Upper lobe of right lung (tissue), 1 donor: ENCODE results near the gene METTL22. TPM values are rescaled to one million over a fixed set of nuclear protein-coding genes. Genes with fewer than 3 reads are reported as not detected.

Experiments used
- ATAC-seq: fragments of 200-7000 bp; cut with Tn5 transposase; one replicate; pipeline ENCODE4 v1.9.1; 2020; ENCODE audit warnings: mild to moderate bottlenecking, moderate library complexity
- DNase-seq: peaks from one replicate; pipeline ENCODE4 v3.0.0-alpha.2; 2020
- H3K27ac ChIP-seq: fragments of 200-600 bp; one replicate; pipeline ENCODE4 v1.8.0; 2022
- H3K27me3 ChIP-seq: fragments of 200-600 bp; one replicate; pipeline ENCODE4 v1.8.0; 2022; ENCODE audit warnings: mild to moderate bottlenecking
- H3K36me3 ChIP-seq: fragments of 200-600 bp; one replicate; pipeline ENCODE4 v1.8.0; 2022
- H3K4me1 ChIP-seq: fragments of 200-600 bp; one replicate; pipeline ENCODE4 v1.8.0; 2022
- H3K4me3 ChIP-seq: fragments of 200-600 bp; one replicate; pipeline ENCODE4 v1.8.0; 2022; ENCODE audit warnings: mild to moderate bottlenecking
- H3K9me3 ChIP-seq: fragments of 200-600 bp; one replicate; pipeline ENCODE4 v1.8.0; 2022
- intact Hi-C: fragments of 100-400 bp; cut with DNase I; formaldehyde crosslinking; loops from one replicate; pipeline ENCODE4 v1.11.0; 2022
- total RNA-seq: library from RNA; stranded (reverse); fragmentation: NEBNext Ultra II Directional; extraction: Animal tissue kit (Norgen Biotek cat#: 25700); gene quantifications from one replicate; pipeline ENCODE4 v1.2.1, GENCODE V29; 2021
- TF ChIP-seq, protein P1 (sequence below): fragments of 200-600 bp; IDR thresholded peaks from one replicate; pipeline ENCODE4 v1.8.0; 2022; ENCODE audit warnings: antibody characterized with exemption
- donor health status: DM: no; HTN: yes; CAD: no; lungs with severe emphysema.

The METTL22 gene
- total RNA-seq, 1 donor from 2014 or later, result 38.6 TPM

DNA sequence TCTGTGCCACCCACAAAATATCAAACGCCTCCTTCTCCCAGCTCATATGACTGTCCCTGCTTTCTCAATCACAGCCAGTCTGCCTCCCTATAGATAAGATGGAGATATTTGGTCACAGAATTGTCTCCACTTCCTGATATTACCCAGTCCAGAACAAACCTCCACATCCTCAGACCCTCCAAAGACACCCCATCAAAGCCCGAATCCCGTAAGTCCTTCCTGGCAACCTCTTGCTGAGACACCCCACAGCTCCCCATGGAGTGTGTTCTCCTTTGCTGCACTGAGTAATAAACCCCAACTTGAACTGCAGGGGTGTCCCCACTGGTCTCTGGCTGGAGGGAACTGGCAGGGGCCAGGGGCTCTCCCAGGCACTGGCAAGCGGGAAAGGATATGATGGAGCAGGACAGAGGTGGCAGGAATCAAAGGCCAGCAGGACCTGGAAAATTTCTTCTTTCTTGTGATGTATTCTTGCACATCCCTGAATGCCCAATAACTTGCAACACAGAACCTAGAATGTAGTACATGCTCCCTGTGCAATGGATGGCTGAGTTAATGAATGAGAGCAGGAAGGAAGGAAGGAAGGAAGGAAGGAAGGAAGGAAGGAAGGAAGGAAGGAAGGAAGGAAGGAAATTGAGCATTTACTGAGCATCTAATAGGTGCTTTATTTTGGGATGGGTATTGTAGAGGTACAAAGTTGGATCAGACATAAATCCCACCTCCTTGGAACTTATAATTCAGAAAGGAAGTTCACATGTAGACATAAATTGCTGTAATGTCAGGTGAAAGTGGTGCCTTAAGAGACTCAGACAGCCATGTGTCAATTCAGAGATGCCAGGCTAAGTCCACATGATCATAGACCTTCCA, 45.1 kb upstream of the METTL22 start:
- H3K36me3 ChIP-seq, result no peaks in the 10 kb centered on the region
- no peak overlapping the region for H3K4me3 ChIP-seq
- intact Hi-C loops, result no loop called here
- H3K9me3 ChIP-seq, result no peaks in the 10 kb centered on the region
- DNase-seq (no peak), ATAC-seq (no peak)
- no peaks in the 10 kb centered on the region for H3K4me1 ChIP-seq
- TF ChIP-seq, protein P1, sequence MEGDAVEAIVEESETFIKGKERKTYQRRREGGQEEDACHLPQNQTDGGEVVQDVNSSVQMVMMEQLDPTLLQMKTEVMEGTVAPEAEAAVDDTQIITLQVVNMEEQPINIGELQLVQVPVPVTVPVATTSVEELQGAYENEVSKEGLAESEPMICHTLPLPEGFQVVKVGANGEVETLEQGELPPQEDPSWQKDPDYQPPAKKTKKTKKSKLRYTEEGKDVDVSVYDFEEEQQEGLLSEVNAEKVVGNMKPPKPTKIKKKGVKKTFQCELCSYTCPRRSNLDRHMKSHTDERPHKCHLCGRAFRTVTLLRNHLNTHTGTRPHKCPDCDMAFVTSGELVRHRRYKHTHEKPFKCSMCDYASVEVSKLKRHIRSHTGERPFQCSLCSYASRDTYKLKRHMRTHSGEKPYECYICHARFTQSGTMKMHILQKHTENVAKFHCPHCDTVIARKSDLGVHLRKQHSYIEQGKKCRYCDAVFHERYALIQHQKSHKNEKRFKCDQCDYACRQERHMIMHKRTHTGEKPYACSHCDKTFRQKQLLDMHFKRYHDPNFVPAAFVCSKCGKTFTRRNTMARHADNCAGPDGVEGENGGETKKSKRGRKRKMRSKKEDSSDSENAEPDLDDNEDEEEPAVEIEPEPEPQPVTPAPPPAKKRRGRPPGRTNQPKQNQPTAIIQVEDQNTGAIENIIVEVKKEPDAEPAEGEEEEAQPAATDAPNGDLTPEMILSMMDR, result no peak
- peaks cover 5% of the 10 kb centered on the region for H3K27me3 ChIP-seq
- H3K27ac ChIP-seq, result no peak overlapping the region

DNA sequence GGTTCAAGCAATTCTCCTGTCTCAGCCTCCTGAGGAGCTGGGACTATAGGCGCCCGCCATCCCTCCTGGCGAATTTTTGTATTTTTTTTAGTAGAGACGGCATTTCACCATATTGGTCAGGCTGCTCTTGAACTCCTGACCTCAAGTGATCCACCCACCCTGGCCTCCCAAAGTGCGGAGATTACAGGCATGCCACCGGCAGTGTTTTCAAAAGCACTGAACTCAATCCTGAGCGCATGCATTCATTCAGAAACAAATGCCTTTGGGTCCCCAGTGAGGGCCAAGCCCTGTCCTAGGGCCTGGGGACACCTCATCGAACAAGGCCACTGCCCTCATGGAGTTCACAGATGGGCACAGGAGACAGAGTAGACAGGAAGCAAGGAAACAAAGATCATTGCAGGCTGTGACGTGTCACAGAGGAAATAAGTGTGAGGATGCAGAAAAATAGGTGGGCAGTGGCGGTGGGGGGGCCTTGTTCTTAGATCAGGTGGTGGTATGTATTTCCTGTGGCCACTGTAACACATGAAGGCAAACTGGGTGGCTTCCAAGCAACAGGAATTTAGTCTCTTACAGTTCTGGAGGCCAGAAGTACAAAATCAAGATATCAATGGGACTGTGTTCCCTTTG, 43.7 kb upstream of the METTL22 start:
- no peak for ATAC-seq
- TF ChIP-seq, protein P1, result no peak
- H3K9me3 ChIP-seq, result no peaks in the 10 kb centered on the region
- no peak for DNase-seq
- intact Hi-C loops, result no loop called here
- H3K4me3 ChIP-seq, result no peak overlapping the region
- H3K36me3 ChIP-seq, result no peaks in the 10 kb centered on the region
- no peak overlapping the region for H3K27ac ChIP-seq
- H3K4me1 ChIP-seq, result no peaks in the 10 kb centered on the region
- H3K27me3 ChIP-seq, result peaks cover 5% of the 10 kb centered on the region

DNA sequence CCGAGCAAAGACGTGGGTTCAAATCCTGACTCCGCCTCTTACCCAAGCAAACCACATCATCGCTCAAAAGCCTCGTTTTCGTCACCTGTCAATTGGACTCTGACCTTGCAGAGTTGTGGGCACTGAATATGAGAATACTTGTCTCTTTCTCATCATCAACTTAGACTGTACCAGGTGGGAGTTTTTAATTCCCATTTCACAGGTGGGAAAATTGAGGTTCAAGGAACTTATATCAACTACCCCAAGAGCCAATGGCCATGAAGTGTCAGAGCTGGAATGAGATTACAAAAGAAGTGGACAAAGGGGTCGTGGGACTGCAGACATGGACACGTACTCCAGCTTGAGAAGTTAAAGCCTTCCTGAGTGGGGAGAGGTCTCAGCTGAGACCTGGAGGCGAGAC, 41.9 kb upstream of the METTL22 start:
- ATAC-seq (no peak), DNase-seq (no peak)
- intact Hi-C loops, result no loop called here
- Histone ChIP-seq H3K4me3 (no peak overlapping the region), H3K36me3 (no peaks in the 10 kb centered on the region), H3K27ac (no peak overlapping the region), H3K9me3 (no peaks in the 10 kb centered on the region), H3K27me3 (peaks cover 4% of the 10 kb centered on the region), H3K4me1 (no peaks in the 10 kb centered on the region)
- TF ChIP-seq, protein P1, result no peak

DNA sequence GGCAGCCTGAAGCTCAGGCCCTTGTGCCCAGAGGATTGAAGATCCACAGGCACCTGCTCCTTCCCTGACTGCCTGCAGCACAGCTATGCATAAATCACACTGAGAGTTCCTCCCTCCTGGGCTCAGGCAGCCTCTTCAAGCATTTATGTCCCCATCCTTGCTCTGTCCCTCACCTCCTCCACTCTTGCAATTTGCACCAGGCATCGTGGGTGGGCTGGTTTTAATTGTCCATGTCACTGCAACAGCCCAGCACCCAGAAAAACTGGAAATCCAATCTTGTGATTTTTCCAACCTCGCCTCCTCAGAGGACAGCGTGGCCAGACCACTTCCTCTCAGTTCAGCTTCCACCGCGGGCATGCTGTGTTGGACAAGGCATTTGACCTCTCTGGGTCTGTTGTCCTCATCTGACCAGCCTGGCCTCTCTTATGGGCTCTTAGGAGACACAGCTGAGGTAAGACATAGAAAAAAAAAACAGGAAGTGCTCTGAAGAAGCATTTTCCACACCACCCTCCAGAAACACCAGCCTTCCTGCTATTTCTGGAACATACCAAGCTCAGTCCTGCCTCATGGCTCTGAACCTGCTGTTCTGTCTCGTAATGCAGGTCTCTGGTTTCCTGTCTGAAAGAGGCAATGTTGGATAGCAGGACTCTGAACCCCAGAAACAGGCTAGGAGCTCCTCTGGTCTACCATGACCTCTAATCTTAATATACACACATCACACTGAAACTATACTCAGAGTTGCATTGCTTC, 39.5 kb upstream of the METTL22 start:
- intact Hi-C loops, result no loop called here
- Histone ChIP-seq H3K36me3 (no peaks in the 10 kb centered on the region), H3K9me3 (no peaks in the 10 kb centered on the region), H3K27ac (peak overlapping the region; percentile 8), H3K27me3 (no peaks in the 10 kb centered on the region), H3K4me1 (no peaks in the 10 kb centered on the region), H3K4me3 (no peak overlapping the region)
- DNase-seq (peak; percentile 82), ATAC-seq (peak; percentile 96)
- TF ChIP-seq, protein P1, result no peak

DNA sequence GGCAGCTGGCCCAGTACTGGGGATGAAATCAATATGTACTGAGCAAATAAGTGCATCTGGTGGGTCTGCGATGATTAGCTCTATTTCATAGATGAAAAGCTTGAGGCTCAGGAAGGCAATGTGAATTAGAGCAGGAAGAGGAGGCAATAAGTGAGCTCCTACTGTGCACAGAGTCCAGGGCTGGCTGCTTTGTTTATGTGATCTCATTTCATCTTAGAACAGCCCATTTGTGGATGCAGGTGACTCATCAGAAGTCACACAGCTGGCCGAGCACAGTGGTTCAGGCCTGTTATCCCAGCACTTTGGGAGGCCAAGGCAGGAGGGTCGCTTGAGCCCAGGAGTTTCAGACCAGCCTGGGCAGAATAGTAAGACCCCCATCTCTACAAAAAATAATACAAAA, 38.3 kb upstream of the METTL22 start:
- H3K9me3 ChIP-seq, result no peaks in the 10 kb centered on the region
- no peak overlapping the region for H3K4me3 ChIP-seq
- intact Hi-C loops, result no loop called here
- DNase-seq, result no peak
- TF ChIP-seq, protein P1, result no peak
- H3K36me3 ChIP-seq, result no peaks in the 10 kb centered on the region
- no peak for ATAC-seq
- H3K27ac ChIP-seq, result no peak overlapping the region
- no peaks in the 10 kb centered on the region for H3K4me1 ChIP-seq
- peaks cover 10% of the 10 kb centered on the region for H3K27me3 ChIP-seq
